ENCODE results near the gene IRAK2.
"Not testable (repeated sequence)": the region's sequence is repeated elsewhere in the genome, so short reads cannot be mapped to it uniquely, and the experiment has no call there.

The IRAK2 gene

GRCh38 chr3:10253731-10254130, 89.0 kb downstream of the IRAK2 start:
- no peak for DNase-seq (ENCODE audit: low spot score)

GRCh38 chr3:10255835-10256234, 91.1 kb downstream of the IRAK2 start:
- DNase-seq (ENCODE audit: low spot score), result no peak

- no peak for DNase-seq (ENCODE audit: low spot score)
Measured at GRCh38 chr3:10259036-10259435, 94.3 kb downstream of the IRAK2 start.

- DNase-seq (ENCODE audit: low spot score), result no peak
Measured at GRCh38 chr3:10259798-10260197, 95.1 kb downstream of the IRAK2 start.

GRCh38 chr3:10260211-10260701, 95.5 kb downstream of the IRAK2 start:
- DNase-seq (ENCODE audit: low spot score), result no peak

GRCh38 chr3:10262027-10262426, 97.3 kb downstream of the IRAK2 start:
- no peak for DNase-seq (ENCODE audit: low spot score)

GRCh38 chr3:10263646-10264363, 99.1 kb downstream of the IRAK2 start:
- DNase-seq (ENCODE audit: low spot score), result peak; percentile 86

GRCh38 chr3:10265833-10266232, 101.1 kb downstream of the IRAK2 start:
- DNase-seq (ENCODE audit: low spot score), result no peak

GRCh38 chr3:10266936-10267335, 102.2 kb downstream of the IRAK2 start:
- DNase-seq (ENCODE audit: low spot score), result not testable (repeated sequence)

GRCh38 chr3:10268116-10268515, 103.4 kb downstream of the IRAK2 start:
- DNase-seq (ENCODE audit: low spot score), result no peak

GRCh38 chr3:10268930-10269329, 104.2 kb downstream of the IRAK2 start:
- no peak for DNase-seq (ENCODE audit: low spot score)

GRCh38 chr3:10269443-10269842, 104.7 kb downstream of the IRAK2 start:
- no peak for DNase-seq (ENCODE audit: low spot score)

GRCh38 chr3:10272476-10272875, 107.8 kb downstream of the IRAK2 start:
- not testable (repeated sequence) for DNase-seq (ENCODE audit: low spot score)

- no peak for DNase-seq (ENCODE audit: low spot score)
Measured at GRCh38 chr3:10272977-10273376, 108.3 kb downstream of the IRAK2 start.

- DNase-seq (ENCODE audit: low spot score), result no peak
Measured at GRCh38 chr3:10273702-10274305, 109.1 kb downstream of the IRAK2 start.

GRCh38 chr3:10274601-10275000, 109.9 kb downstream of the IRAK2 start:
- DNase-seq (ENCODE audit: low spot score), result no peak

- DNase-seq (ENCODE audit: low spot score), result no peak
Measured at GRCh38 chr3:10277115-10277625, 112.5 kb downstream of the IRAK2 start.

GRCh38 chr3:10278501-10278900, 113.8 kb downstream of the IRAK2 start:
- DNase-seq (ENCODE audit: low spot score), result no peak

GRCh38 chr3:10279384-10280176, 114.9 kb downstream of the IRAK2 start:
- DNase-seq (ENCODE audit: low spot score), result no peak

- no peak for DNase-seq (ENCODE audit: low spot score)
Measured at GRCh38 chr3:10280177-10280529, 115.4 kb downstream of the IRAK2 start.

- peak; percentile 7 for DNase-seq (ENCODE audit: low spot score)
Measured at GRCh38 chr3:10280571-10280970, 115.9 kb downstream of the IRAK2 start.

- no peak for DNase-seq (ENCODE audit: low spot score)
Measured at GRCh38 chr3:10281951-10282350, 117.2 kb downstream of the IRAK2 start.

GRCh38 chr3:10283638-10284037, 118.9 kb downstream of the IRAK2 start:
- DNase-seq (ENCODE audit: low spot score), result peak; percentile 79
